H1 (cell line): ENCODE measurements around the gene ZBTB24. TPM values are rescaled to one million over a fixed set of nuclear protein-coding genes. Genes with fewer than 3 reads are reported as not detected.

Experiments
- CTCF ChIA-PET: fragments of 300-600 bp; sonication (Branson Sonifier 250); formaldehyde crosslinking; loops from one replicate; lab custom pipeline; 2021; ENCODE audit not compliant: partially characterized antibody; lab: Charles Lee
- POLR2A ChIA-PET: fragments of 300-600 bp; sonication (Branson Sonifier 250); formaldehyde crosslinking; loops from one replicate; lab custom pipeline; 2021; ENCODE audit warnings: inconsistent platforms; ENCODE audit not compliant: partially characterized antibody; lab: Charles Lee
- DNase-seq, 2 experiments: peaks; one replicate each; pipeline versions ENCODE4 v3.0.0 to v3.0.0-alpha.2; 2010 to 2022; ENCODE audit warnings: low spot score in 2 of 2, low read depth in 1 of 2, mixed read lengths in 1 of 2
- FAIRE-seq: peaks from 2 replicates; lab custom pipeline; 2011; peaks lifted over from hg19 to GRCh38; lab: Jason Lieb, UNC
- H2AFZ ChIP-seq: 2 replicates; pipeline ENCODE4 v1.8.1; 2012; ENCODE audit warnings: low read length, inconsistent platforms
- H2AK5ac ChIP-seq: 2 replicates; pipeline ENCODE4 v1.6.1; 2013; ENCODE audit warnings: low read depth, low read length
- H2BK120ac ChIP-seq: replicated peaks from 2 replicates; pipeline ENCODE3; 2013; ENCODE audit warnings: low read depth, low read length, inconsistent platforms
- H2BK12ac ChIP-seq: 2 replicates; pipeline ENCODE4 v1.6.1; 2013; ENCODE audit warnings: low read depth, low read length
- H2BK15ac ChIP-seq: 2 replicates; pipeline ENCODE4 v1.6.1; 2013; ENCODE audit warnings: low read length
- H2BK20ac ChIP-seq: 2 replicates; pipeline ENCODE4 v1.6.1; 2013; ENCODE audit warnings: low read length
- H2BK5ac ChIP-seq: 2 replicates; pipeline ENCODE4 v1.6.1; 2013; ENCODE audit warnings: low read depth, low read length
- H3K14ac ChIP-seq: 2 replicates; pipeline ENCODE4 v1.6.1; 2013; ENCODE audit warnings: inconsistent platforms; ENCODE audit not compliant: insufficient read length
- H3K18ac ChIP-seq: 2 replicates; pipeline ENCODE4 v1.6.1; 2013; ENCODE audit warnings: low read length; ENCODE audit errors: extremely low read depth
- H3K23ac ChIP-seq: 2 replicates; pipeline ENCODE4 v1.6.1; 2013; ENCODE audit warnings: inconsistent platforms; ENCODE audit not compliant: insufficient read length
- H3K23me2 ChIP-seq: 2 replicates; pipeline ENCODE4 v1.6.1; 2013; ENCODE audit warnings: low read depth, low read length
- H3K27ac ChIP-seq: 2 replicates; pipeline ENCODE4 v1.6.1; 2011; ENCODE audit warnings: low read depth, low read length, inconsistent platforms
- H3K27me3 ChIP-seq, 4 experiments: replicated peaks in 1 of 4; 1 replicate in 1 of 4; 2 replicates in 3 of 4; pipeline versions ENCODE4 v1.6.1 to v1.8.1; 2011 to 2013; ENCODE audit warnings: low read length in 3 of 4, mild to moderate bottlenecking in 3 of 4, inconsistent platforms in 2 of 4, mixed read lengths in 2 of 4, moderate library complexity in 1 of 4; ENCODE audit not compliant: control insufficient read depth in 3 of 4, insufficient read depth in 3 of 4; ENCODE audit errors: extremely low read depth in 1 of 4
- H3K36me3 ChIP-seq, 4 experiments: 2 replicates each; pipeline versions ENCODE4 v1.6.1 to v1.8.1; 2011 to 2013; ENCODE audit warnings: mild to moderate bottlenecking in 4 of 4, low read length in 3 of 4, moderate library complexity in 2 of 4, control low read depth in 1 of 4, inconsistent platforms in 1 of 4; ENCODE audit not compliant: insufficient read depth in 4 of 4, control insufficient read depth in 2 of 4
- H3K4ac ChIP-seq: replicated peaks from 2 replicates; pipeline ENCODE3; 2013; ENCODE audit warnings: low read length, low read depth, mixed read lengths, inconsistent platforms; ENCODE audit not compliant: insufficient read length
- H3K4me1 ChIP-seq, 4 experiments: replicated peaks in 1 of 4; 1 replicate in 1 of 4; 2 replicates in 3 of 4; pipeline versions ENCODE4 v1.6.1 to v1.8.1; 2011 to 2013; ENCODE audit warnings: low read length in 3 of 4, inconsistent platforms in 2 of 4, mixed read lengths in 1 of 4; ENCODE audit not compliant: insufficient read depth in 4 of 4, control insufficient read depth in 3 of 4
- H3K4me2 ChIP-seq, 2 experiments: 2 replicates each; pipeline versions ENCODE4 v1.6.1 to v1.8.1; 2011 to 2013; ENCODE audit warnings: low read depth in 2 of 2, low read length in 2 of 2, control low read depth in 1 of 2, inconsistent platforms in 1 of 2, mild to moderate bottlenecking in 1 of 2; ENCODE audit not compliant: insufficient read depth in 1 of 2
- H3K4me3 ChIP-seq, 4 experiments: fragments of 200-600, 300-600 bp in 1 of 4; sonication (generic), shearing (Covaris generic), sonication (Bioruptor Twin) in 1 of 4; 2 replicates each; pipeline versions ENCODE4 v1.5.1 to v1.8.1; 2011 to 2016; ENCODE audit warnings: low read length in 4 of 4, low read depth in 3 of 4, control low read depth in 2 of 4, inconsistent platforms in 2 of 4, mild to moderate bottlenecking in 2 of 4, mixed read lengths in 1 of 4, moderate library complexity in 1 of 4; ENCODE audit not compliant: insufficient read depth in 2 of 4; ENCODE audit errors: extremely low read depth in 1 of 4
- H3K56ac ChIP-seq: replicated peaks from 2 replicates; pipeline ENCODE3; 2013; ENCODE audit warnings: low read depth, mild to moderate bottlenecking, mixed read lengths, low read length, inconsistent platforms; ENCODE audit not compliant: insufficient read length
- H3K79me1 ChIP-seq: 2 replicates; pipeline ENCODE4 v1.6.1; 2013; ENCODE audit warnings: low read depth, low read length, control low read depth
- H3K79me2 ChIP-seq, 2 experiments: 2 replicates each; pipeline versions ENCODE4 v1.6.1 to v1.8.1; 2012 to 2013; ENCODE audit warnings: low read length in 2 of 2, mild to moderate bottlenecking in 2 of 2, inconsistent platforms in 1 of 2; ENCODE audit not compliant: insufficient read depth in 2 of 2, control insufficient read depth in 1 of 2
- H3K9ac ChIP-seq, 4 experiments: replicated peaks in 1 of 4; 1 replicate in 1 of 4; 2 replicates in 3 of 4; pipeline versions ENCODE4 v1.6.1 to v1.8.1; 2011 to 2013; ENCODE audit warnings: low read depth in 3 of 4, low read length in 3 of 4, control low read depth in 2 of 4, mild to moderate bottlenecking in 2 of 4, moderate library complexity in 2 of 4, inconsistent platforms in 1 of 4; ENCODE audit errors: extremely low read depth in 1 of 4
- H3K9me3 ChIP-seq, 2 experiments: 2 replicates each; pipeline versions ENCODE4 v1.6.1 to v1.8.1; 2012 to 2013; ENCODE audit warnings: mild to moderate bottlenecking in 2 of 2, moderate library complexity in 2 of 2, control low read depth in 1 of 2, inconsistent platforms in 1 of 2, low read depth in 1 of 2, low read length in 1 of 2, mixed read lengths in 1 of 2; ENCODE audit not compliant: insufficient read depth in 2 of 2
- H4K20me1 ChIP-seq, 2 experiments: replicated peaks in 1 of 2; 2 replicates each; pipeline versions ENCODE3 to v1.8.1; 2011 to 2013; ENCODE audit warnings: inconsistent platforms in 2 of 2, low read length in 2 of 2, mild to moderate bottlenecking in 1 of 2; ENCODE audit not compliant: insufficient read depth in 2 of 2, control insufficient read depth in 1 of 2
- H4K5ac ChIP-seq: 2 replicates; pipeline ENCODE4 v1.6.1; 2013; ENCODE audit warnings: low read length, low read depth, mixed read lengths, inconsistent platforms; ENCODE audit not compliant: insufficient read length
- H4K8ac ChIP-seq: 2 replicates; pipeline ENCODE4 v1.8.0; 2013; ENCODE audit warnings: mild to moderate bottlenecking, moderate library complexity, low read length, inconsistent platforms; ENCODE audit not compliant: insufficient read depth; ENCODE audit errors: extremely low read depth
- H4K91ac ChIP-seq: replicated peaks from 2 replicates; pipeline ENCODE3; 2013; ENCODE audit warnings: low read length, mixed read lengths, inconsistent platforms; ENCODE audit not compliant: insufficient read length
- EGR1 ChIP-seq: IDR thresholded peaks from 2 replicates; pipeline ENCODE4 v1.6.1; 2011; ENCODE audit warnings: low read depth, low read length, borderline replicate concordance
- KDM1A ChIP-seq: fragments of 200-600, 300-600 bp; sonication (generic); IDR thresholded peaks from 2 replicates; pipeline ENCODE4 v1.7.1; 2016; ENCODE audit warnings: mild to moderate bottlenecking, low read length, borderline replicate concordance
- NRF1 ChIP-seq: IDR thresholded peaks from 2 replicates; pipeline ENCODE4 v1.6.1; 2011; ENCODE audit warnings: mild to moderate bottlenecking, low read depth, low read length, improper control_type of control experiment
- RFX5 ChIP-seq: IDR thresholded peaks from 2 replicates; pipeline ENCODE4 v1.6.1; 2011; ENCODE audit warnings: low read depth, low read length, improper control_type of control experiment, borderline replicate concordance
- TCF12 ChIP-seq: IDR thresholded peaks from 2 replicates; pipeline ENCODE4 v1.6.1; 2011; ENCODE audit warnings: low read depth, mild to moderate bottlenecking, low read length
- ZNF274 ChIP-seq: IDR thresholded peaks from 2 replicates; pipeline ENCODE4 v1.7.0; 2012; ENCODE audit warnings: low read length, borderline replicate concordance; ENCODE audit errors: extremely low read depth
- WGBS, 2 experiments: shearing (Covaris generic) in 1 of 2; methylation state at CpG; one replicate each; pipeline versions ENCODE4 v1.1.6 to v1.1.7; 2013 to 2015; ENCODE audit warnings: low lambda C conversion rate in 2 of 2, mixed read lengths in 2 of 2, inconsistent platforms in 1 of 2, low coverage in 1 of 2, missing lambda C conversion rate in 1 of 2; ENCODE audit not compliant: insufficient replicate concordance in 2 of 2, insufficient coverage in 1 of 2, insufficient read length in 1 of 2; ENCODE audit errors: extremely low coverage in 1 of 2, missing lambda C conversion rate in 1 of 2; 5-methylcytosine and 5-hydroxymethylcytosine counted together
- polyA plus RNA-seq, 7 experiments: library from polyadenylated mRNA; depleted of rRNA in 3 of 7; stranded (reverse) in 5 of 7; unstranded in 2 of 7; fragments of >200 nt in 5 of 7; fragments of 200-250 nt in 2 of 7; gene quantifications; 1 replicate in 5 of 7; 2 replicates in 1 of 7; 4 replicates in 1 of 7; pipeline versions ENCODE4 v1.2.1 to v1.2.3, GENCODE V29; 2011 to 2013; ENCODE audit warnings: missing spikeins in 2 of 7, mixed read lengths in 2 of 7
- total RNA-seq: library from RNA; stranded (reverse); fragmentation: NEBNext Ultra II Directional; extraction: Animal tissue kit (Norgen Biotek cat#: 25700); gene quantifications from 2 replicates; pipeline ENCODE4 v1.2.1, GENCODE V29; 2021
- TF ChIP-seq, protein P1 (sequence below): IDR thresholded peaks from 2 replicates; pipeline ENCODE4 v1.6.1; 2012; ENCODE audit warnings: low read length, inconsistent platforms

The ZBTB24 gene
- total and polyA plus RNA-seq, 2 of the 8 experiments (the other 6 are each of a cell fraction or from before 2014, with no cell fraction given), result 7.5 to 21.0 TPM

DNA sequence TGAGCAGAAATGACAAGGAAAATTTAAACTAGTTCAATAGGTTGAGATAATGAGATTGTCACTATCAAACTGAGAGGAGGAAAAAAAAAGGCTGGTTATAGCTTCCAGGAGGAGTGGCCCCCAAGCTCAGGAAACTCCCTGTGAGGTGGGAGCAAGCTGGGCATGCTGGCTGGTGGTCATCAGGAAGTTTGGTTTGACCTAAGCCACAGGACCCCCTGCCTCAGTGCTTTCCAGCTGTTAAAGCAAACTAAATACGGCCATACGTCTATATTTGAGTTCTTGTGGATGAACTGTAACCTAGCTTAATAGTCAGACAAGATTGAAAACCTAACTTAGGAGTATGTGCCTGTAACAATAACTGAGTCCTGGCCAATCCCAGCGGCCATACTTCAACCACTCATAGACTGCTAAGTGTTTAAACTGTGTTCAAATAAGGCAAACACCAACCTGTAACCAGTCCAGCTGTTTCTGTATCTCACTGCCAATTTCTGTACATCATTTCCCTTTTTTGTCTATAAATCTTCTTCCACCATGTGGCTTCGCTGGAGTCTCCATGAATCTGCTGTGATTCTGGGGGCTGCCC lies 24.6 kb upstream of the ZBTB24 start:
- peaks cover 22 to 28% of the 10 kb centered on the region in 2 experiments for H3K9me3 ChIP-seq
- H3K23ac ChIP-seq, result no peak overlapping the region
- H4K5ac ChIP-seq, result peak overlapping the region; percentile 39
- H2BK15ac ChIP-seq, result no peak overlapping the region
- no peak for DNase-seq
- H3K9ac ChIP-seq, result no peak overlapping the region
- H2AK5ac ChIP-seq, result no peak overlapping the region
- no peak overlapping the region; the same call in 1 of the 2 replicates for H4K8ac ChIP-seq
- no peak overlapping the region for H2AFZ ChIP-seq
- H3K14ac ChIP-seq, result no peak overlapping the region
- POLR2A ChIA-PET, result interaction anchor here (0.8 to 1.3 kb wide), 3 partner anchors 25 to 183 kb away, joined by 3 read pairs; partner anchors contain the start of genes AK9 and FIG4
- FAIRE-seq, result no peak
- H2BK12ac ChIP-seq, result peak overlapping the region; percentile 10; the same call in 1 of the 2 replicates
- H3K27me3 ChIP-seq, result no peaks in the 10 kb centered on the region
- CTCF ChIA-PET, result interaction anchor here (0.6 to 1.9 kb wide), 9 partner anchors 11 to 950 kb away, joined by 3 to 7 read pairs (median 3); no protein-coding TSS in a partner anchor
- H2BK20ac ChIP-seq, result 0 out of 2 replicates have a peak overlapping the region, but pooled peaks have one; percentile 81
- no peak overlapping the region; the same call in 1 of the 2 replicates for H3K18ac ChIP-seq
- peaks cover 2 to 11% (median 6%) of the 10 kb centered on the region in 4 experiments; a peak in 5 of 7 replicates for H3K4me1 ChIP-seq
- H3K36me3 ChIP-seq, result peaks cover 0 to 11% (median 4%) of the 10 kb centered on the region in 4 experiments; a peak in 3 of 8 replicates
- no peaks in the 10 kb centered on the region for H3K79me1 ChIP-seq
- peak overlapping the region; percentile 50; the same call in 1 of the 2 replicates for H3K27ac ChIP-seq
- TF ChIP-seq ZNF274, result no peak
- TF ChIP-seq TCF12, result no peak
- TF ChIP-seq NRF1, result no peak
- TF ChIP-seq RFX5, result no peak
- TF ChIP-seq EGR1, result no peak
- no peak for TF ChIP-seq KDM1A
- TF ChIP-seq, protein P1, sequence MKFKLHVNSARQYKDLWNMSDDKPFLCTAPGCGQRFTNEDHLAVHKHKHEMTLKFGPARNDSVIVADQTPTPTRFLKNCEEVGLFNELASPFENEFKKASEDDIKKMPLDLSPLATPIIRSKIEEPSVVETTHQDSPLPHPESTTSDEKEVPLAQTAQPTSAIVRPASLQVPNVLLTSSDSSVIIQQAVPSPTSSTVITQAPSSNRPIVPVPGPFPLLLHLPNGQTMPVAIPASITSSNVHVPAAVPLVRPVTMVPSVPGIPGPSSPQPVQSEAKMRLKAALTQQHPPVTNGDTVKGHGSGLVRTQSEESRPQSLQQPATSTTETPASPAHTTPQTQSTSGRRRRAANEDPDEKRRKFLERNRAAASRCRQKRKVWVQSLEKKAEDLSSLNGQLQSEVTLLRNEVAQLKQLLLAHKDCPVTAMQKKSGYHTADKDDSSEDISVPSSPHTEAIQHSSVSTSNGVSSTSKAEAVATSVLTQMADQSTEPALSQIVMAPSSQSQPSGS, result no peak
- no peaks in the 10 kb centered on the region for H3K23me2 ChIP-seq
- no peak overlapping the region for H3K56ac ChIP-seq
- H2BK5ac ChIP-seq, result no peak overlapping the region
- H2BK120ac ChIP-seq, result peak overlapping the region; percentile 94
- no peaks in the 10 kb centered on the region for H4K20me1 ChIP-seq
- 88% methylated on average over 4 of the region's 4 CpGs; no CpG with 5 or more reads in 1 of the 2 experiments for WGBS, 2 experiments
- H3K4ac ChIP-seq, result no peak overlapping the region
- H4K91ac ChIP-seq, result peak overlapping the region; percentile 98
- H3K4me2 ChIP-seq, result no peak overlapping the region
- H3K4me3 ChIP-seq, result no peak overlapping the region
- no peaks in the 10 kb centered on the region for H3K79me2 ChIP-seq
